SH-SY5Y (cell line): Measurements from ENCODE around the gene KRTAP12-4.

Experiments
- GATA2 ChIP-seq: IDR thresholded peaks from 2 replicates; pipeline ENCODE4 v1.6.1; 2011; ENCODE audit warnings: mild to moderate bottlenecking, low read depth, low read length
- GATA3 ChIP-seq: IDR thresholded peaks from 2 replicates; pipeline ENCODE4 v1.6.1; 2011; ENCODE audit warnings: low read depth, mild to moderate bottlenecking, low read length, moderate library complexity

DNA sequence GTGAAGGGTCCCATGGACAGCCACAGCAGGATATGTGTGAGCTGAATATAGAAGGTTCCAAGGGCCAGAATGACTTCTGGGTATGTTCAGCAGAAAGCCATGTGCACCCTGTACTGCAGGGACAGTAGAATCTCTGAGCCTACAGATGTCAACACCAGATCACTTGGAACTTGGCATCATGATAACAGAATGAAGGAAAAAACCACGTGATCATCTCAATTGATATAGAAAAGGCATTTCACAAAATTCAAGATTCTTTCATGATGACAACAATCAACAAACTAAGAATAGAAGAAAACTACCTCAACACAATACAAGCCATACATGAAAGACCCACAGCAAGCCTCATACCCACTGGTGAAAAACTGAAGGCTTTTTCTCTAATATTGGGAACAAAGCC, 13.2 kb upstream of the KRTAP12-4 start:
- no peak for TF ChIP-seq GATA2
- TF ChIP-seq GATA3, result no peak
